HG02642 (cell line): Measurements from ENCODE around the gene FGF14.

Experiments
- ATAC-seq: cut with Tn5 transposase; IDR thresholded peaks from one replicate; pipeline ENCODE4 v1.9.1; 2021; ENCODE audit warnings: mild to moderate bottlenecking; ENCODE audit not compliant: unreplicated experiment, poor library complexity

Gene FGF14

GRCh38 chr13:101774393-101774792 is 627.5 kb downstream of the FGF14 start:
- no peak for ATAC-seq

- no peak for ATAC-seq
These were observed 628.8 kb downstream of the FGF14 start for GRCh38 chr13:101773062-101773461.

GRCh38 chr13:101767131-101767530 is 634.7 kb downstream of the FGF14 start:
- ATAC-seq, result no peak

DNA sequence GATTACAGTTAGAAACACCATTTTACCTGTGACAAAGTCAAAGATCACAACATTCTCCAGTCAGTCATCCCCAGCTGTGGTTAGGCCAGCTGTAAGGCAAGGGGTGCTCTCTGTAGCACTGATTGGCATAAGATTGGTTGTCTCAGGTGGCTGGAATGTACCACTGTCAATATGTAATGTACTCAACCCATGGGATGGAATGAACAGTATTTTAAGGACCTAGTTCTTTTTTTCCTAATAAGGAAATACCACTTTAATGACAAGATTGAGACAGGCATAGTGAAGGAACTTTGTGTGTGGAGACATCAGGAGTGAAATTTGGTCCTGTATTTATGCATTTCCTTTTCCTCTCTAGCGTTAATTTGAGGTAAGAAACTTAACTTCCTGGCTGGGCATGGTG is 638.7 kb downstream of the FGF14 start:
- ATAC-seq, result no peak

GRCh38 chr13:101757446-101758039 is 644.3 kb downstream of the FGF14 start:
- ATAC-seq, result peak; percentile 75

GRCh38 chr13:101755228-101755887 is 646.5 kb downstream of the FGF14 start:
- no peak for ATAC-seq

- ATAC-seq, result no peak
These were observed 649.4 kb downstream of the FGF14 start for GRCh38 chr13:101752432-101752831.

DNA sequence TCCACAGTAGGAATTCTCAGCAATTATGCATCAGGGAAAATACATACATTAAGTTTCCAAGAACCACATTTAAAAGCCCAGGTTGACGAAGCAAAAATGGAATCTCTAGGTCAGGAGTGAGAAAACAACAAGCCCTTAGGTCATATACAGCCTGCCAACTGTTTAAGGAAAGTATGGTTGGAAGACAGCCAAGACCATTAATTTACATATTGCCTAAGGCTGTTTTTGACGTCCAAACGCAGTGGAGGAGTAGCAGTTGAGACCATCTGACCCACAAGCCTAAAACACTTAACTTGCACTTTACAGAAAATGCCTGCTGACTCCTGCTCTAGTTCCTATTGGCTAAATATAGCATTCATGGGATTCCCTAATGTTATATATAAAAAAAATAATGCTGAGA is 650.4 kb downstream of the FGF14 start:
- peak; percentile 69 for ATAC-seq

- no peak for ATAC-seq
These were observed 652.3 kb downstream of the FGF14 start for GRCh38 chr13:101749584-101749983.

- ATAC-seq, result no peak
These were observed 654.8 kb downstream of the FGF14 start for GRCh38 chr13:101747039-101747438.

DNA sequence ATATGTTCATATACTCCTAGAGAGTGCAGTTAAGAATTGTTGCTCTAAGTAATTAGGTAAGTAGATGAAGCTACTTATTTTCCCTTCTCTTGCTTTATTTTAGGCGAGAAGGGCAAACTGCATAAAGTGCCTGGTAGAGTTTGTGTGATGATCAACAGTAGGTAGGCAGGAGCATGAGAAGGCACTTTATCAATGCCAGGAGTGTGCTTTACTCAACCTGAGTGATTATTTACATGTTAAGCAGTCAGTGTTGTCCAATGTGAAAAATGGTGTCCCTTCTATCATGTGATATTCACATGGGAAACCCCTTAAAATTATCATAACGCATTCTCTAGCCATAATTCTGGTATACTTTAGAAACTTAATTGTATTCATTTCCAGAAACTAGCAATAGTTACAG is 655.3 kb downstream of the FGF14 start:
- no peak for ATAC-seq

GRCh38 chr13:101739382-101740178 is 662.3 kb downstream of the FGF14 start:
- peak; percentile 94 for ATAC-seq

DNA sequence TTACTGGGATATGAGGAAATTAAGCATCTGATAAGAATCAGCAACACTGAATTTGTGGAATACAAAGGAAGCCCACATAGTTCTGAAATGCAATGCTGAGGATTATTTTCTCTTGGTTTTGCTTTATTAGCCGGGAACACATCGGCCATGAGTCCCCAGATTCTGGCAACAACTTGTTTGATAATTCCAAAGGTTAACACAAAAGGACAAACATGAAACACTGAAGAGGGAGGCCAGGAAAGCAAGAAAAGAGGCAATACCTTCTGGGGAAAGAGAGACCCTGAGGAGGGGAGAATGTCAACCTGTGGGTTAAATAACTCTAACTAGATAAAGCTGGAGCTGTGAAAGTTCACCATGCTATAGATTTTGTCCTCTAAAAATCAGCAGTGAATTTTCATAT is 663.5 kb downstream of the FGF14 start:
- no peak for ATAC-seq

- ATAC-seq, result no peak
These were observed 665.3 kb downstream of the FGF14 start for GRCh38 chr13:101736566-101736965.

GRCh38 chr13:101730420-101731000 is 671.3 kb downstream of the FGF14 start:
- ATAC-seq, result no peak

GRCh38 chr13:101728615-101729014 is 673.2 kb downstream of the FGF14 start:
- no peak for ATAC-seq

GRCh38 chr13:101728021-101728420 is 673.8 kb downstream of the FGF14 start:
- ATAC-seq, result no peak

GRCh38 chr13:101727118-101727517 is 674.7 kb downstream of the FGF14 start:
- no peak for ATAC-seq

DNA sequence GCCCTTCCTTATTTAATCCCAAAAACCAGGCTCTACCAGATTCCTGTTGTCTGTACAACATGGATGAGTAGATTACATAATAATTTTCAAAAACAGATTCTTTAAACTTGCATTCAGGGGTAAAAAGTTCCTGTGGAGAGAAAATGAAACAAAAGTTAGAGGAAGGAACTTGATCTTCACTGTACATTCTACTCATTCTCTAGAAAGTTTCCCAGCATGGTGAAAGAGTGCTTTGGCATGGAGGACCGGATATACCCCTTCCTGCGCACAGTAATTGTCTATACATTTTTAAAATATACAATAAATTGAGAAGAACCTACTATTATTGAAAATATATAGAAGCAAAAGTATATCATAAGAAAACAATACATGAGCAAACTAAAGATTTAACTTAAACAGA is 675.2 kb downstream of the FGF14 start:
- ATAC-seq, result no peak

GRCh38 chr13:101718496-101718895 is 683.4 kb downstream of the FGF14 start:
- ATAC-seq, result no peak

DNA sequence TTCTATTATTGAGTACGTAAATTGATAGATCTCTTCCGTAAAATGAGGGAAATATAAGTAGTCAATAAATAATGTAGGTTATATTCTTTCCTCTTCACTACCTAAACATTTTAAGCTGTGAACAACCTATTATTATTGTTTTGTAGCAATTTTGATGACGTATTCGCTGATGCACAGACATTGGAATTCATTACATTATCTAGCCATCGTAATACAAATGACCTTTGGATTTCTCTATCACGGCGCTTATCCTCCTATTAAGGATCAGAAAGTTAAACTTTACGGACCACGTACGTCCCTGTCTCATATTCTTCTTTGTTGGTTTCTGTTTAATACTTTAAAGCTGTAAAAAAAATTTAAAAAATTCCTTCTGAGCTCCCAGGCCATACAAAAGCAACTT is 684.5 kb downstream of the FGF14 start:
- ATAC-seq, result no peak
